Skeletal muscle satellite cell (primary cell): ENCODE results near the gene SYNPO2.

Experiments
- H3K27me3 ChIP-seq: 2 replicates; pipeline ENCODE4 v1.7.0; 2013; ENCODE audit warnings: low read length; ENCODE audit not compliant: control insufficient read depth, insufficient read depth
- H3K36me3 ChIP-seq: 2 replicates; pipeline ENCODE4 v1.7.0; 2013; ENCODE audit warnings: mild to moderate bottlenecking, control low read depth, low read length; ENCODE audit not compliant: insufficient read depth
- H3K4me1 ChIP-seq: 2 replicates; pipeline ENCODE4 v1.7.0; 2013; ENCODE audit warnings: low read length; ENCODE audit not compliant: control insufficient read depth, insufficient read depth
- H3K4me2 ChIP-seq: 2 replicates; pipeline ENCODE4 v1.7.0; 2013; ENCODE audit warnings: mild to moderate bottlenecking, low read length
- H3K4me3 ChIP-seq: 2 replicates; pipeline ENCODE4 v1.7.0; 2013; ENCODE audit warnings: low read length
- H3K9ac ChIP-seq: 2 replicates; pipeline ENCODE4 v1.7.0; 2013; ENCODE audit warnings: mild to moderate bottlenecking, low read depth, low read length, moderate library complexity
- H3K9me3 ChIP-seq: replicated peaks from 2 replicates; pipeline ENCODE4 v1.7.0; 2013; ENCODE audit warnings: mild to moderate bottlenecking, control low read depth, low read length

The SYNPO2 gene

DNA sequence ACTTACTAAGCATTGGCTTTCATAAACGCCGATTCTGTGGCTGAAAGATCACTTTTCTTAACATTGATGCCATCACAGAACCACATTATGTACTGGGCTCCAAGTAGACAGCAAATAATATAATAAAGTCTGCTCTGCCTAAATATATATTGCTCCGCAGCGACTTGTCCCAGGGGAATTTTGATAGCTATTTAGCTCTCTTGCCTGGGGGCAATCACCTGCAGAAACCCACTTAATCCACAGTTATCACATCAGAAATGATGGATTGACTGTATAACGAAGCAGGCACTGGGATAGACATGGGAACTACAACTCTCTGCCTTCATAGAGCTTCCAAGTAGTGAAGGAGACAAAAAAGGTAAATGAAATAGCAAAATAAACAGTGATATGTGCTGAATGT is 199.0 kb downstream of the SYNPO2 start:
- Histone ChIP-seq H3K4me2 (no peak overlapping the region), H3K4me3 (no peak overlapping the region), H3K27me3 (no peaks in the 10 kb centered on the region), H3K4me1 (no peaks in the 10 kb centered on the region), H3K36me3 (no peaks in the 10 kb centered on the region), H3K9ac (no peak overlapping the region), H3K9me3 (no peaks in the 10 kb centered on the region)

DNA sequence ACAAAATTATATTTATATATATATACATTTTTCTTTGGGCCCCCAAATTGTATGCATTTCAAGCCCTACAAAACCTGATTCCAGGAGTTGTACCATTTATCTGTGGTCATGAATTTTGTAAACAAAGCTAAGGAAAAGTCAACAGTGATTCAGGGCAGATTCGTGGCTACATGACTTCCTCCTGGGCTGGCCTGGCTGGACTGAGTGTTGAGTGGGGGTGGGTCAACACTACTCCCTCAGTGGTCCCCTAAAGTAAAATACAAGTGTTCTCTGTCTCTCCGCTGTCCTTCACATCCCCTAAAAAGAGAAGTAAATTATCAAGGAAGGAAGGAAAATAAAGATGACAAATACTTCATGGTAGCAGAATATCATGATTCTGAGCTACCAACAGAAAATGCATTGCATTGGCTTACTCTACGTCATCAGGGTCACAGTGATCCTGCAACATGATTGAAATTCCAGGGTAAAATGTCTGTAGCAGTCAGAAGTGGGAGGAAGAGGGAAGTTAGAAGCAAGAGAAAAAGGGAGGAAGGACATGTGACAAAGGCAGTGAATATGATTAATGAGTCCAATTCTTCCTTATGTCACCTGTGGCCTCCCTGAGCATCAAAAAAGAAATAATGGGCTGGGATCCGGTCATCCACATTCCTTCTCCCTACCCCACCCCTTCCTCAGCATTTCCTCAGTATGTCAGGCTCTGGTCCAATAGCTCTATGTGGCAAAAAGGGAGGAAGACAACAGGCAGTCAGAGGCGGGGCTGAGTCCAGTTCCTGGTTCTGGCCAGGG is 204.6 kb downstream of the SYNPO2 start:
- Histone ChIP-seq H3K4me1 (peaks cover 6% of the 10 kb centered on the region), H3K27me3 (no peaks in the 10 kb centered on the region), H3K4me3 (no peak overlapping the region), H3K4me2 (peak overlapping the region; percentile 46), H3K9me3 (no peaks in the 10 kb centered on the region), H3K36me3 (no peaks in the 10 kb centered on the region), H3K9ac (no peak overlapping the region)

DNA sequence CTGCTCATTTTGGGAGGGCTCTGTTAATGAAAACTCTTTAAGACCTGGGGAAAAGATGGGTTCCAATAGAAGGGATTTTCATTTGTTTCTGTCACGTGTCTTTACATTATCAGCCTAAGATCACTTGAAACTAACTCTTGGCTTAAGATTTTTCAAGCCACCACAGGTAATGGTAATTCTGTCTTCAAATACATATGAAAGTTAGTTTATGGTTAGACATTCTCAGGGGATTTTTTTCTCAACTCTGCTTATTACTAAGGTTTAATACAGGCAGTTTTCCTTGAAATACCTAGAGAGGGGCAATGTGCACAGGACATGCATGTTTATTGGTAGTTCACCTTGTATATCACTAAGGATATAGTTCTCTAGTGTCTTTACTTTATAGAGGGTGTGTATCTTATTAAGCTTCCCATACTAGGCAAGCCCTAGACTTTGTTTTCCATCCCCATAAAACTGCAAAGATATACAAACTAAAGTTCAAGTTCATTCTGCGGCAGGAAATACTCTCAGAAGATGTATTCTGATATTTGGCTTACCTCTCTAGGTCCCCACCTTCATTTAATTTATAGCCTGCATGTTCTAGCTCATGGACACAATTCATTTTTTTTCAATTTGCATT is 208.7 kb downstream of the SYNPO2 start:
- Histone ChIP-seq H3K9me3 (no peaks in the 10 kb centered on the region), H3K27me3 (no peaks in the 10 kb centered on the region), H3K36me3 (no peaks in the 10 kb centered on the region), H3K4me2 (no peak overlapping the region), H3K4me3 (no peak overlapping the region), H3K9ac (no peak overlapping the region), H3K4me1 (peaks cover 22% of the 10 kb centered on the region)

DNA sequence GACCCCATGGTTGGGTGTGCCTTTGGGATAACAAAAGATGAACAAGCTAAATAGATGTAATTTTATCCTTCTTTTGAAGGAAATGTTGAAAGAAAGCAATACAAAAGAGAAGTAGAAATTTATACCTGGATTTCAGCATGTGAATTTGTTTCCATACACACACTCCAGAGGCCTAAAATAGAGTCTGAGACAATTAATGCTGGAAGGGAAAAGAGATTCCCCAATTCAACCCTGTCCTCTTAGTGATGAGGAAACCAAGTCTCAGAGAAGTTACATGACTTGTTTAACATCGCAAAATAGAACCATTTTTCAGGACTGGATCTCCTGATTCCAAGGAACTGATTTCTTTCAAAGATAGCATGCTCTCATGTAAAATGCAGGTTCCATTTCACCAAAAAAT is 209.7 kb downstream of the SYNPO2 start:
- Histone ChIP-seq H3K36me3 (no peaks in the 10 kb centered on the region), H3K4me3 (no peak overlapping the region), H3K9me3 (no peaks in the 10 kb centered on the region), H3K4me2 (no peak overlapping the region), H3K27me3 (no peaks in the 10 kb centered on the region), H3K9ac (no peak overlapping the region), H3K4me1 (peaks cover 26% of the 10 kb centered on the region)

DNA sequence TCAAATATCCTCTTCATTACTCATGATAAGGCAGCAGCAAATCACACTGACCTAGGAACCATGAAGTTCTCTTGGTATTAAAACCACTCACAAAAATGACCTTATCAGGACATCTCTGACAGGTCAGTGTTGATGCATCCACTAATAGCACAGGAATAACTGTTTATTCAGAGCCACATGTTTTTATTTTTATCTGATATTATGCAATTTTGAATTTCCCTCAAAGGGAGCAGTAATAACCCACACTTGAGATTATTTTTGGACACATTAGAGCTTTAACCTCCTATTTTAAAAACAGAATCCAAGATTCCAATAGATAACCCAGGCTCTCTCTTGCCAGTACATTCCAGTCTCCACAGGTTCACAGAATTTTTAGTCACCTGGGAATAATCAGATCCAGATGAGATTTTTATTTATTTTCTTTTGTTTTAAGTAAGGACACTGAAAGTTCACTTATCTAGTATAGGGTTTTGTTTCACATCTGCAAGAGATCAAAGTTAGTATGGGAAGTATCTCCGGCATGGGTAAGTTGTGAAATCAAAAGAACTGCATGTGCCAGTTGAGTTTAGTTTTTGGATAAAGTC is 210.7 kb downstream of the SYNPO2 start:
- H3K27me3 ChIP-seq = no peaks in the 10 kb centered on the region
- no peaks in the 10 kb centered on the region for H3K36me3 ChIP-seq
- peak overlapping the region; percentile 28 for H3K4me2 ChIP-seq
- H3K9me3 ChIP-seq = no peaks in the 10 kb centered on the region
- peak overlapping the region; percentile 1 for H3K9ac ChIP-seq
- H3K4me3 ChIP-seq = no peak overlapping the region
- H3K4me1 ChIP-seq = peaks cover 32% of the 10 kb centered on the region

DNA sequence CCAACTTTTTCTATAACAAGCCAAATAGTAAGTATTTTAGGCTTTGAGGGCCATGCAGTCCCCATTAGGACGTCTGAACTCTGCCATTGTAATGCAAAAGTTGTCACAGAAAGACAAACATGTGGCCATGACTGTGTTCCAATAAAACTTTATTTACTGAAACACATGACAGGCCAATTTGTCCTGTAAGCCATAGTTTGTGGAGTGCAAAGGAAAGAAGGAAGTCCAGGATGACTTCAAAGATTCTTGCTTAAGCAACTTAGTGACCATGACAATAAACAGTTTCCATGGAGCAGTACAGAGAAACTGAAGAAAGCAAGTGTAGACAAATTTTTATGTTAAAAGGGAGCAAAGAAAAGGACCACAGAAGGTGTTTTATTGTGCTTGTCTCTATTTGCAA is 212.0 kb downstream of the SYNPO2 start:
- H3K9me3 ChIP-seq = no peaks in the 10 kb centered on the region

DNA sequence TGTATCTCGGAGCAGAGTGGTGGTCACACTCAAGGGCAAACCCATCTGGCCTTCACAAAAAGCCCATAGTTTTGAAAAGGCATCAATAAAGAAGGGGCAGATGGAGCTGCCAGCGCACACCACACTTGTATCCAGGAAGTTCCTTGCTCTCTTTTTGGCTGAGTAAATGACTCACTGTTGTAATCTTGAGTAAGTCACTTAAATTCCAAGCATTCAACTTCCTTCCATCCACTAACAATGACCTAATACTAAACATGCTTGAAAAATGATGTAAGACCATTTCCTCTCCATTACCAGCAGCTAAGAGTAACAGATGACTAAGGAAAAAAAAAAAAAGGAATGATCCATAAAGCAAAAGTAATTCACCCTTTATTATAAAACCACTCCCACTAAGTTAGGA is 214.6 kb downstream of the SYNPO2 start:
- Histone ChIP-seq H3K4me1 (peaks cover 57% of the 10 kb centered on the region), H3K9me3 (no peaks in the 10 kb centered on the region), H3K4me3 (peak overlapping the region; percentile 31), H3K36me3 (no peaks in the 10 kb centered on the region), H3K9ac (peak overlapping the region; percentile 57), H3K27me3 (no peaks in the 10 kb centered on the region), H3K4me2 (peak overlapping the region; percentile 51)

More for the DNA sequence above, 212.0 kb downstream of the SYNPO2 start:
- no peaks in the 10 kb centered on the region for H3K27me3 ChIP-seq
- no peak overlapping the region for H3K4me3 ChIP-seq
- H3K9ac ChIP-seq = no peak overlapping the region
- H3K4me2 ChIP-seq = no peak overlapping the region
- no peaks in the 10 kb centered on the region for H3K36me3 ChIP-seq
- peaks cover 45% of the 10 kb centered on the region for H3K4me1 ChIP-seq

DNA sequence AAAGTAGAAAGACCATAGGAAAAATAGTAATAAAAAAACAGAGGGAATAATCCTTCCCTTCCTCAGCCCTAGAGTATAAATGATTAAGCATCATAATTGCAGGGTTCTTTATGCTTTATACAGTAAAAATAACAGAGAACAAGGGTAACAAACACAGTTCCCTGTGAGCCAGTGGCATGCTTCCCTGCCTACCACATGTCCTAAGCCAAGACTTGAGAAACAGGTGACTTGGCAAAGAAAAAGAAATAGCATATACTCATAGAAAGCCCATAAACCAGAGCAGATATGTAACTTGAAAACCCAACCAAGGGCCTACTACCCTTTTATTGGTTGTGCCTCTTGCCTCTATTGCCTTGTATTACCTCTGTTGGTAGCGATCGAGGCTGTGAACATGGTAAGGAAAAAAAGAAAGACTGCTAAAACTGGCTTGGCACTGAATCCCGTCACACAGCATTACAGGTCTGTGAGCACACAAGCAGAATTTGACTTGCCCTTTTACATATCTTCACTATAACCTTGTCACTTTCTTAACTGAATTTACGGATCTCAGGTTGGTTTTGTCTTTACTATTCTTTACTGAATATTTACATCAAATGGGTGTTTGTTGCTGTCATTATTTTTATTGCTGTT is 216.1 kb downstream of the SYNPO2 start:
- no peaks in the 10 kb centered on the region for H3K9me3 ChIP-seq

DNA sequence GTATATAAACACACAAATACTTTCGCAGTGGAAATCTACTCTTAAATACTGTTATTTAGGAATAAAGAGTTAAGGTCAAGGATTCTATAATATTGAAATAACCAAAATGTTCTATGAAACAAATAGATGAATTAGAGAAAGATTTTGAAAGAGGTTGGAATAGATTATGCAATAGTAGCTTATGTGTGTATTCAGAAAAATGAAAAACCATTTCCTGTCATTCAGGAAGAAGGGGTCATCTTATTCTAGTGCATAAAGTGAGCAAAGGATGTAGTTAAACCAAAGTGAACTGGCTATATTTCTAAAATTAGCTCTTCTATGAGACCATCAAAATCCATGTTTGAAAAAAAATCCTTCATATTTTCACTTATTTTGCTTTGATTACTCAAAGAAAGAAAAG is 217.0 kb downstream of the SYNPO2 start:
- Histone ChIP-seq H3K27me3 (no peaks in the 10 kb centered on the region), H3K4me2 (no peak overlapping the region), H3K9ac (no peak overlapping the region), H3K4me1 (peaks cover 44% of the 10 kb centered on the region), H3K4me3 (no peak overlapping the region), H3K9me3 (no peaks in the 10 kb centered on the region), H3K36me3 (no peaks in the 10 kb centered on the region)

More for the DNA sequence above, 216.1 kb downstream of the SYNPO2 start:
- H3K4me3 ChIP-seq = no peak overlapping the region
- H3K27me3 ChIP-seq = no peaks in the 10 kb centered on the region
- no peak overlapping the region for H3K4me2 ChIP-seq
- no peak overlapping the region for H3K9ac ChIP-seq
- no peaks in the 10 kb centered on the region for H3K36me3 ChIP-seq
- peaks cover 46% of the 10 kb centered on the region for H3K4me1 ChIP-seq

DNA sequence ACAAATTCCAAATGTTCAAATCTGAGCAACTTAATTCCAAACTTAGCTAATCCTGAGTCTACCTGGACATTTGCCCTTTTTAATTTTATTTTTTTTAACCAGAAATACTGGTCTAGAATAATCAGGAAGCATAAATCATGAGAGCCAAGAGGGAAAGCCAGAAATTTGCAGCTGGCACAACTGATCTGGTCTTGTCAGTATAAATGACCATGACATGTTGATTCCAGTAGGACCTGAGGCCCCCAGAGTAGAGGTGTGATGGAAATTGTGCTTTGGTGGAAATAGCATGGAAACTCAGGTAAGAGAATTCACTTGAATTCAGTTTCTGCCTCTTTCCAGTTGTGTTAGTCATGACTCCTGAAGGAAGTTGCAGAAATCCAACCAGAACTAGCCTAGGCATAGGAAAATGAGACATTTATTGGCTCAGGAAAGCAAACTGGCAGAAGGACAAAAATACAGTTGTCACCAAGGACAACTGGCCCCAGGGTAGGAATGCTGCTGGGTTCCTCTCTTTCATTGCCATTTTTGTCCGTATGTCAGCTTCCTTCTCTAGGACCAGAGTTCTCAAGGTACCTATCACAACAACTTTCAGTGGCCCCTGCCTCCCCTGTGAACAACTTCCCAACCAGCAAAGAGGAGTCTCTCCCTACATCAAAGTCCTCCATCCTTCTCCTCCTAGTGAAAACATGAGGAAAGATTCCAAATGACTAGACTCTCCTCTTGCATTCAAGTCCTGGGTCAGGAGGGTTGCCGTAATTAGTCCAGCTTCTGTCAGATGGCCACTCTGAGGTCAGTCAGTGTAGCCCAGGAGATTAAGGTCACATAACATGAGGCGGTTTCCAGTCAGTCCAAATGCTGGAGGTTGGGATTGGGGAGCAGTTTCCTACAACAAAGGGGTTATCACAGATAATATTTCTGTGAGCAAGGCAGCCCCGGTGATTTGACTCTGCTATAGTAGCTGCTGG is 217.7 kb downstream of the SYNPO2 start:
- no peaks in the 10 kb centered on the region for H3K27me3 ChIP-seq

DNA sequence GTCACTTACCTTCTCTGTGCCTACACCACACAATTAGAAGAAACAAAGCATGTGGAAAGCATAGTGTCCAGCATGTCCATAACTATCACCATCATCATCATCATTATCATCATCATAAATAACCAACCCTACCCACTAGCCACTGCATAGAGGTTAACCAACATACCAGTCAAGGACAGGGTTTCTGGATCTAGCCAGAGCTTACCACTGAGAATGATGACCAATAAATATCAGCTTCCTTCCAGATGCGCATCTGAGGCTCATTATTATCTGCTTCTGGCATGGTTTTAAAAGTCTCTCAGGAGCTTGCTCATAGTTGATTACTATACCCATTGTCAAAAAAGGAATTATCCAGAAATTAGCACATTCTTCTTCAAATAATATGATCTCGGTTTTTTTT is 221.5 kb downstream of the SYNPO2 start:
- Histone ChIP-seq H3K36me3 (no peaks in the 10 kb centered on the region), H3K4me3 (no peak overlapping the region), H3K4me1 (peaks cover 32% of the 10 kb centered on the region), H3K27me3 (no peaks in the 10 kb centered on the region), H3K4me2 (no peak overlapping the region), H3K9ac (no peak overlapping the region), H3K9me3 (no peaks in the 10 kb centered on the region)

More for the DNA sequence above, 217.7 kb downstream of the SYNPO2 start:
- H3K4me3 ChIP-seq = no peak overlapping the region
- H3K9ac ChIP-seq = no peak overlapping the region
- H3K4me2 ChIP-seq = no peak overlapping the region
- peaks cover 44% of the 10 kb centered on the region for H3K4me1 ChIP-seq
- H3K9me3 ChIP-seq = no peaks in the 10 kb centered on the region
- no peaks in the 10 kb centered on the region for H3K36me3 ChIP-seq
